Glutamatergic neuron (in vitro differentiated cells): Measurements from ENCODE around the gene GNG4. TPM values are rescaled to one million over a fixed set of nuclear protein-coding genes. Genes with fewer than 3 reads are reported as not detected.
A peak's percentile ranks its signal among the peaks of the same experiment; 100 is the strongest.
"Not testable (repeated sequence)": the region's sequence is repeated elsewhere in the genome, so short reads cannot be mapped to it uniquely, and the experiment has no call there.

Experiments
- DNase-seq: peaks from one replicate; pipeline ENCODE4 v3.0.0; 2022
- H3K27ac Mint-ChIP-seq: one replicate; pipeline ENCODE4 v1.8.0; 2020; ENCODE audit warnings: mild to moderate bottlenecking, mixed read lengths, inconsistent platforms; ENCODE audit not compliant: unreplicated experiment
- H3K27me3 Mint-ChIP-seq: one replicate; pipeline ENCODE4 v1.8.0; 2020; ENCODE audit warnings: mild to moderate bottlenecking, moderate library complexity, mixed read lengths, inconsistent platforms; ENCODE audit not compliant: unreplicated experiment
- H3K36me3 Mint-ChIP-seq: one replicate; pipeline ENCODE4 v1.8.0; 2020; ENCODE audit warnings: mild to moderate bottlenecking, mixed read lengths, inconsistent platforms; ENCODE audit not compliant: unreplicated experiment
- H3K4me1 Mint-ChIP-seq: one replicate; pipeline ENCODE4 v1.8.0; 2020; ENCODE audit warnings: mild to moderate bottlenecking, low read depth, mixed read lengths, inconsistent platforms; ENCODE audit not compliant: unreplicated experiment
- H3K4me3 Mint-ChIP-seq: one replicate; pipeline ENCODE4 v1.8.0; 2020; ENCODE audit warnings: mild to moderate bottlenecking, mixed read lengths, inconsistent platforms; ENCODE audit not compliant: unreplicated experiment
- H3K9me3 Mint-ChIP-seq: one replicate; pipeline ENCODE4 v1.8.0; 2020; ENCODE audit warnings: mild to moderate bottlenecking, moderate library complexity, mixed read lengths, inconsistent platforms; ENCODE audit not compliant: unreplicated experiment
- CTCF ChIP-seq: fragments of 200-600 bp; sonication (generic); IDR thresholded peaks from one replicate; pipeline ENCODE4 v1.5.0; 2021; ENCODE audit not compliant: partially characterized antibody, unreplicated experiment
- total RNA-seq: library from RNA; stranded (reverse); fragmentation: NEBNext Ultra II Directional; extraction: Animal tissue kit (Norgen Biotek cat#: 25700); gene quantifications from one replicate; pipeline ENCODE4 v1.2.1, GENCODE V29; 2021; ENCODE audit not compliant: unreplicated experiment

Gene GNG4
- total RNA-seq, 1 donor from 2014 or later: 124 TPM

GRCh38 chr1:235642011-235642942, 7.3 kb downstream of the GNG4 start:
- H3K36me3 Mint-ChIP-seq: peaks cover 12% of the 10 kb centered on the region
- peaks cover 16% of the 10 kb centered on the region for H3K9me3 Mint-ChIP-seq
- H3K27ac Mint-ChIP-seq: peak overlapping the region; percentile 79
- DNase-seq: no peak
- H3K4me1 Mint-ChIP-seq: peaks cover 54% of the 10 kb centered on the region
- H3K4me3 Mint-ChIP-seq: peak overlapping the region; percentile 47
- no peak for TF ChIP-seq CTCF
- peaks cover 11% of the 10 kb centered on the region for H3K27me3 Mint-ChIP-seq

GRCh38 chr1:235640580-235640979, 9.0 kb downstream of the GNG4 start:
- peaks cover 38% of the 10 kb centered on the region for H3K4me1 Mint-ChIP-seq
- peaks cover 6% of the 10 kb centered on the region for H3K27me3 Mint-ChIP-seq
- DNase-seq: no peak
- TF ChIP-seq CTCF: no peak
- H3K9me3 Mint-ChIP-seq: peaks cover 8% of the 10 kb centered on the region
- peaks cover 12% of the 10 kb centered on the region for H3K36me3 Mint-ChIP-seq
- H3K4me3 Mint-ChIP-seq: no peak overlapping the region
- H3K27ac Mint-ChIP-seq: no peak overlapping the region

- no peak for DNase-seq
- Mint-ChIP-seq H3K9me3 (peaks cover 5% of the 10 kb centered on the region), H3K27me3 (peaks cover 6% of the 10 kb centered on the region), H3K36me3 (peaks cover 12% of the 10 kb centered on the region), H3K4me3 (no peak overlapping the region), H3K27ac (peak overlapping the region; percentile 46), H3K4me1 (peaks cover 29% of the 10 kb centered on the region)
- no peak for TF ChIP-seq CTCF
Observed at GRCh38 chr1:235639226-235640205, 10.1 kb downstream of the GNG4 start.

GRCh38 chr1:235638612-235639011, 11.0 kb downstream of the GNG4 start:
- H3K36me3 Mint-ChIP-seq: peaks cover 12% of the 10 kb centered on the region
- not testable (repeated sequence) for H3K4me3 Mint-ChIP-seq, DNase-seq, H3K27me3 Mint-ChIP-seq, H3K27ac Mint-ChIP-seq, H3K9me3 Mint-ChIP-seq
- H3K4me1 Mint-ChIP-seq: peaks cover 23% of the 10 kb centered on the region

GRCh38 chr1:235637756-235638534, 11.6 kb downstream of the GNG4 start:
- Mint-ChIP-seq H3K9me3 (peaks cover 4% of the 10 kb centered on the region), H3K27ac (no peak overlapping the region), H3K4me1 (peaks cover 19% of the 10 kb centered on the region), H3K27me3 (peaks cover 6% of the 10 kb centered on the region), H3K4me3 (no peak overlapping the region), H3K36me3 (peaks cover 12% of the 10 kb centered on the region)
- no peak for DNase-seq
- TF ChIP-seq CTCF: no peak
